Sciatic nerve (tissue), 2 donors: ENCODE measurements around the gene ACTN1. TPM values are rescaled to one million over a fixed set of nuclear protein-coding genes. Genes with fewer than 3 reads are reported as not detected.
"Not testable (repeated sequence)": the region's sequence is repeated elsewhere in the genome, so short reads cannot be mapped to it uniquely, and the experiment has no call there.

Experiments
- ATAC-seq: fragments of 200-7000 bp; cut with Tn5 transposase; one replicate; pipeline ENCODE4 v1.9.1; 2020; ENCODE audit warnings: mild to moderate bottlenecking, moderate library complexity
- DNase-seq: peaks from one replicate; pipeline ENCODE4 v3.0.0-alpha.2; 2020; ENCODE audit warnings: low spot score
- intact Hi-C: fragments of 100-400 bp; cut with DNase I; formaldehyde crosslinking; loops from one replicate; pipeline ENCODE4 v1.14.2; 2022
- total RNA-seq: library from RNA; stranded (reverse); fragmentation: NEBNext Ultra II Directional; extraction: Animal tissue kit (Norgen Biotek cat#: 25700); gene quantifications from one replicate; pipeline ENCODE4 v1.2.1, GENCODE V29; 2021
- donor health status: DM: no; HTN: no; CAD: no.
- donor health status: DM: no; HTN: no; CAD: no.

ACTN1 gene
- total RNA-seq: 216 TPM

GRCh38 chr14:68979021-68979721 is at the start of gene ACTN1:
Gene ACTN1, minus strand, starts transcription at chr14:68979302. Its CDS starts 246 bp downstream, at chr14:68979056.
- ATAC-seq (peak; percentile 90), DNase-seq (peak; percentile 91)
- intact Hi-C loops: no loop called here

- intact Hi-C loops: no loop called here
- DNase-seq: no peak
- no peak for ATAC-seq
Measured at GRCh38 chr14:69027242-69027913, 48.3 kb upstream of the ACTN1 start.

- no peak for ATAC-seq
- intact Hi-C loops: no loop called here
- DNase-seq: no peak
Measured at GRCh38 chr14:69023035-69023434, 43.9 kb upstream of the ACTN1 start.

GRCh38 chr14:69022093-69022492 is 43.0 kb upstream of the ACTN1 start:
- intact Hi-C loops, ATAC-seq: not testable (repeated sequence)

GRCh38 chr14:69017706-69018105 is 38.6 kb upstream of the ACTN1 start:
- DNase-seq (no peak), ATAC-seq (no peak)
- intact Hi-C loops: no loop called here

More at GRCh38 chr14:69022093-69022492, 43.0 kb upstream of the ACTN1 start:
- not testable (repeated sequence) for DNase-seq

GRCh38 chr14:69014829-69015259 is 35.7 kb upstream of the ACTN1 start:
- ATAC-seq: no peak
- intact Hi-C loops: loop anchor here (5.0 kb wide), 1 partner anchor 1528 kb away; the partner anchor contains the start of gene TMEM229B
- DNase-seq: no peak

GRCh38 chr14:69013943-69014782 is 35.1 kb upstream of the ACTN1 start:
- DNase-seq (no peak), ATAC-seq (peak; percentile 46)
- intact Hi-C loops: loop anchor here (5.0 kb wide), 1 partner anchor 1527 kb away; the partner anchor contains the start of gene TMEM229B

- peak; percentile 46 for ATAC-seq
- no peak for DNase-seq
- intact Hi-C loops: loop anchor here (5.0 kb wide), 1 partner anchor 1525 kb away; the partner anchor contains the start of gene TMEM229B
Measured at GRCh38 chr14:69012256-69012953, 33.3 kb upstream of the ACTN1 start.

GRCh38 chr14:69010648-69011047 is 31.5 kb upstream of the ACTN1 start:
- DNase-seq (no peak), ATAC-seq (no peak)
- intact Hi-C loops: loop anchor here (5.0 kb wide), 1 partner anchor 1523 kb away; the partner anchor contains the start of gene TMEM229B

- DNase-seq: no peak
- intact Hi-C loops: no loop called here
- no peak for ATAC-seq
Measured at GRCh38 chr14:69008421-69008884, 29.4 kb upstream of the ACTN1 start.

- no peak for DNase-seq
- intact Hi-C loops: no loop called here
- ATAC-seq: no peak
Measured at GRCh38 chr14:69006346-69006745, 27.2 kb upstream of the ACTN1 start.

GRCh38 chr14:69005432-69006148 is 26.5 kb upstream of the ACTN1 start:
- ATAC-seq (peak; percentile 88), DNase-seq (peak; percentile 67)
- intact Hi-C loops: no loop called here

GRCh38 chr14:69004731-69005431 is 25.8 kb upstream of the ACTN1 start:
- DNase-seq (no peak), ATAC-seq (peak; percentile 33)
- intact Hi-C loops: no loop called here

GRCh38 chr14:69003626-69004025 is 24.5 kb upstream of the ACTN1 start:
- intact Hi-C loops: no loop called here
- no peak for DNase-seq
- ATAC-seq: no peak

- peak; percentile 59 for ATAC-seq
- intact Hi-C loops: no loop called here
- DNase-seq: no peak
Measured at GRCh38 chr14:69002069-69002468, 23.0 kb upstream of the ACTN1 start.

GRCh38 chr14:69001375-69001774 is 22.3 kb upstream of the ACTN1 start:
- ATAC-seq (no peak), DNase-seq (no peak)
- intact Hi-C loops: no loop called here

- ATAC-seq: no peak
- no peak for DNase-seq
- intact Hi-C loops: no loop called here
Measured at GRCh38 chr14:68998062-68998461, 19.0 kb upstream of the ACTN1 start.
